Activated naive CD4-positive, alpha-beta T cell treated with anti-CD3 and anti-CD28 coated beads, Interleukin-2, amount 10 ng/mL, durations not matched to agents 7 days and 5 days (primary cell): ENCODE results near the gene KBTBD8.

ENCODE experiments used
- CTCF ChIA-PET: fragments of 350-600 bp; sonication (Branson Sonifier 250); formaldehyde crosslinking; loops from one replicate; lab custom pipeline; 2021; ENCODE audit warnings: antibody characterized with exemption; lab: Charles Lee
- DNase-seq: peaks from one replicate; pipeline ENCODE4 v3.0.0-alpha.2; 2020
- H3K27ac Mint-ChIP-seq: one replicate; pipeline ENCODE4 v1.8.0; 2021; ENCODE audit warnings: mild to moderate bottlenecking, moderate library complexity, mixed read lengths
- H3K27me3 Mint-ChIP-seq: one replicate; pipeline ENCODE4 v1.8.0; 2021; ENCODE audit warnings: mild to moderate bottlenecking, mixed read lengths
- H3K36me3 Mint-ChIP-seq: one replicate; pipeline ENCODE4 v1.8.0; 2021; ENCODE audit warnings: mixed read lengths
- H3K4me1 Mint-ChIP-seq: one replicate; pipeline ENCODE4 v1.8.0; 2021; ENCODE audit warnings: mixed read lengths
- H3K4me3 Mint-ChIP-seq: one replicate; pipeline ENCODE4 v1.8.0; 2021; ENCODE audit warnings: mild to moderate bottlenecking, moderate library complexity, mixed read lengths
- H3K9me3 Mint-ChIP-seq: one replicate; pipeline ENCODE4 v1.8.0; 2021; ENCODE audit warnings: mixed read lengths

KBTBD8 gene

DNA sequence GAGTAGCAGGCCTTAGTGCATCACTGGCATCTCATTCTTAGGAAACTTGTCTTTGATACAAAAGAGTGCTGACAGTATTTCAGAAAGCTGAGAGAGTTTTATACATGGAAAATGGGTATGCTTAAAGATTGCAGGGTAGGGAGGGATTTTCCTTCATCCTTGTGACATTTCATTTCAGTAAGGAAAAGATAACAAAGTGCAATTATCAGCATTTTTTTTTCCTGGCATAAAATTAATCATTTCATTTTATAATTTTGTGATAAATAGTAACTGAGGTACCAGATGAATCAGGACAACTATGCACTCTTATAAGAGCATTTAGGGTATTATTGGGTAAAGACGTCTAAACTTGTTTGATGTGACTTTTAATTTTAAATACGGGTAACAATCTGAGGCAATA lies 10.3 kb downstream of the KBTBD8 start:
- Mint-ChIP-seq H3K27me3 (no peaks in the 10 kb centered on the region), H3K4me3 (no peak overlapping the region), H3K4me1 (peaks cover 11% of the 10 kb centered on the region), H3K27ac (no peak overlapping the region), H3K9me3 (no peaks in the 10 kb centered on the region), H3K36me3 (peaks cover 42% of the 10 kb centered on the region)
- no peak for DNase-seq
- CTCF ChIA-PET: interaction anchor here (2.6 kb wide), 1 partner anchor 36 kb away, joined by 8 read pairs; no protein-coding TSS in a partner anchor

DNA sequence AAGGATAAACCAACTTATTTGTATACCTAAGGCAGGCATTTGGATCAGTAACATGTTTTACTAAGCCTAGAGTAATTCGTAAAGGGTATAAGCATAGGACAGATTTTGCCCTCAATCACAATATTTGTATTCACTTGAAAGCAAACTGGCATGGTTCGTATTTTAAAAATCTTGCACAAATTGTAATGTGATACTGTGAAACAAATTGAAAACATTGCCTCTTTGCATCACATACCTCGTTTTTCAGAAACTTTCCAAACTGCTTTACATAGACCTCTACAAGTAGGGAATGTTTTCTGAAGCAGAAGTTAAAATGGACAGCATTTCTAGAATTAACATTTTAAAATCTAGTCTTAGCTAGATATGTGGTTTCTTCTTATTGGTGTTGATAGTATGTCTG lies 11.6 kb downstream of the KBTBD8 start:
- H3K27me3 Mint-ChIP-seq: no peaks in the 10 kb centered on the region
- CTCF ChIA-PET: no interaction called here

DNA sequence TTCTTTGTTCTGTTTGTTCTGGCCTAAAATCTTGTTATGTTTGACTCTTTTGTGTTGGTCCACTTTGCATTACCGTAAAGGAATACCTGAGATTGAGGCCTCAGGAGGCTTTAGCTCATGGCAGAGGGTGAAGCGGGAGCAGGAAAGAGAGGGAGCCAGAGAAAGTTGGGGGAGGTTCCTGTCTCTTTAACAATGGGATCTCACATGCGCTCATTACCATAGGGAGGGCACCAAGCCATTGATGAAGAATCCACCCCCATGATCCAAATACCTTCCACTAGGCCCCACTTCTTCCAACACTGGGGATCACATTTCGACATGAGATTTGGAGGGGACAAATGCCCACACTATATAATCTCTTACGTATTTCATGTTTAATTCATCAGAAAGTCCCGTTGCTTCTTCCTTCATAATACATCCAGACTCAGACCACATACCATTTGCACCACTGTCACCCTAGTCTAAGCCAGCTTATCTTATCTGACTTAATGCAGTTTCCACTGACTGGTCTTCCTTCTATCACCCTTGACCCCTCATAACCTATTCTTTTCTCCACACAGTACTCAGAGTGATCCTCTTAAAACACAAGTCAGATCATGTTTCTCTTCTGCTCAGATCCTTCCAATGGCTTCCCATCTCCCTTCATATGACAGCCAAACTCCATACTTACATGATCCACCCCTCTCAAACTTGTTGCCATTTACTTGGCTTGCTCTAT lies 13.5 kb downstream of the KBTBD8 start:
- H3K27me3 Mint-ChIP-seq: no peaks in the 10 kb centered on the region
- no peaks in the 10 kb centered on the region for H3K9me3 Mint-ChIP-seq
- H3K4me1 Mint-ChIP-seq: peaks cover 5% of the 10 kb centered on the region
- DNase-seq: no peak
- peaks cover 25% of the 10 kb centered on the region for H3K36me3 Mint-ChIP-seq
- H3K4me3 Mint-ChIP-seq: no peak overlapping the region
- CTCF ChIA-PET: interaction anchor here (0.8 kb wide), 1 partner anchor 74 kb away, joined by 4 read pairs; no protein-coding TSS in a partner anchor
- no peak overlapping the region for H3K27ac Mint-ChIP-seq

More for the DNA sequence above, 11.6 kb downstream of the KBTBD8 start:
- no peak for DNase-seq
- peaks cover 35% of the 10 kb centered on the region for H3K36me3 Mint-ChIP-seq
- H3K4me3 Mint-ChIP-seq: no peak overlapping the region
- no peaks in the 10 kb centered on the region for H3K9me3 Mint-ChIP-seq
- no peak overlapping the region for H3K27ac Mint-ChIP-seq
- H3K4me1 Mint-ChIP-seq: peaks cover 5% of the 10 kb centered on the region

DNA sequence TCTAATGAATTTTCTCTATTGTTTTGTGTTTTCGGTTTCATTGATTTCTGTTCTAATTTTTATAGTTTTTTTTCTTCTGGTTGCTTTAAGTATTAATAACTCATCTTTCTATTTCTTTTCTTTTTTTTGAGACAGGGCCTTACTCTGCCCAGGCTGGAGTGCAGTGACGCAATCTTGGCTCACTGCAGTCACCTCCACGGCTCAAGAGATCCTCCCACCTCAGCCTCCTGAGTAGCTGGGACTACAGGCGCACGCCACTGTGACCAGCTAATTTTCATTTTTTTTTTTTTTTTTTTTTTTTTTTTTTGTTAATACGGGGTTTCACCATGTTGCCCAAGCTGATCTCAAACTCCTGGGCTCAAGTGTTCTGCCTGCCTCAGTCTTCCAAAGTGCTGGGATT lies 14.5 kb downstream of the KBTBD8 start:
- peaks cover 10% of the 10 kb centered on the region for H3K4me1 Mint-ChIP-seq
- H3K36me3 Mint-ChIP-seq: peaks cover 22% of the 10 kb centered on the region
- CTCF ChIA-PET: no interaction called here
- no peaks in the 10 kb centered on the region for H3K9me3 Mint-ChIP-seq
- no peak for DNase-seq
- no peaks in the 10 kb centered on the region for H3K27me3 Mint-ChIP-seq
- H3K27ac Mint-ChIP-seq: no peak overlapping the region
- no peak overlapping the region for H3K4me3 Mint-ChIP-seq

DNA sequence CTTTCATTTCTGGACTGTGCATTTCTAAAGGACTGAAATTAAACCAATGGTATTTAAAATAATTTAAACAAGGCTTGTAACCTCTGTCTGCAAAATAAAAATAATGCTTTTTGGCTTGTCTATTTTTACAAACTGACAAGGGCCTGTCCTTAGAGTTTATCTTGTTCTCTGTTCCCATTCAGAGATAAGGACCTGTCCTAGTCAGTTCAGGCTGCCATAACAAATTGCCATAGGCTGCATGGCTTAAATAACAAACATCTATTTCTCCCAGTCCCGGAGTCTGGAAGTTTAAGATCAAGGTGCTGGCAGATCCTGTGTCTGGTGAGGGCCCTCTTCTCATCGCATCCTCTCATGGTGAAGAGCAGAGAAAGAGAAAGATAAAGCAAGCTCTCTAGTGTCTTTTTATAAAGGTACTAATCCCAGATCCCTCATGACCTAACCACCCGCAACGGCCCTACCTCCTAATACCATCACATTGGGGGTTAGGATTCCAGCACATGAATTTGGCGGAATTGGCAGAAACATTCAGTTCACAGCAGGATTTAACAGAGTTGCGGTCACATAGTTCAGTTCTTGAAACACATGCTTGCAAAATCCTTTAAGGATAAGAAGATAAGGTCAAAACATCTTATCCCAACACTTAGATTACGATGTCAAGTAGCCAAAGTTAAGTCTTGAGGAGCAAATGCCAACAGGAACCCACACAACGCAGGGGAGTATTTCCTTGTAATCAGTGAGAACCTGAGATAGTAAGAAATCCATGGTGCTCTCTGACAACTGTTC lies 17.8 kb downstream of the KBTBD8 start:
- Mint-ChIP-seq H3K27ac (no peak overlapping the region), H3K36me3 (peaks cover 9% of the 10 kb centered on the region), H3K4me1 (peaks cover 16% of the 10 kb centered on the region), H3K4me3 (no peak overlapping the region), H3K27me3 (peaks cover 5% of the 10 kb centered on the region), H3K9me3 (no peaks in the 10 kb centered on the region)
- no peak for DNase-seq
- CTCF ChIA-PET: interaction anchor here (0.9 kb wide), 1 partner anchor 44 kb away, joined by 4 read pairs; no protein-coding TSS in a partner anchor

DNA sequence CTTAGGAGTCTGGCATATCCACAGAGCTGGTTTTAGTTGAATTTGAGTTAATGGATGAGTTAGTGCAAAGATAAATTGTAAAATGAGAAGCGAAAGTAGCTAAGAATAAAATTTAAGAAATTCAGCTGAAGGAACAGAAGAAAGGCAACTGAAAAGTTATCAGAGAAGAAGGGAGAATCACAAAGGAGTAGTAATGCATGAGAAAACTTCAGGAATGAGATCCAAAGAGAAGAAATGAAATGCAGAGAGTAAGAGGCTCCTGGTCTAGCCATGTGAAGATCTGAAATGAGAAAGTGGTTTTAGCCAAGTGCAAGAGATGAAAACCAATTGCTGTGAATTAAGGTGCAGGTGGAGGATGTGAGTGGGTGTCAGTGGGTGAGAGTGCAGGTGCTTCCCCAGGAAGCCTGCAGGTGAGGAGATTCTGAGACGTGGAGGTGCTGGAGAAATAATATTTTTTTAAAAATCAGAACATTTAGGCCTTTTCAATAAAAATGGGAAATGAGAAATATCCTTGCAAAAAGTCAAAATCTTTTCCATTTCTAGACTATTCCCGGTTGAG lies 18.5 kb downstream of the KBTBD8 start:
- Mint-ChIP-seq H3K4me1 (peaks cover 16% of the 10 kb centered on the region), H3K9me3 (no peaks in the 10 kb centered on the region), H3K27ac (no peak overlapping the region), H3K4me3 (no peak overlapping the region), H3K27me3 (peaks cover 5% of the 10 kb centered on the region), H3K36me3 (peaks cover 9% of the 10 kb centered on the region)
- no peak for DNase-seq
- CTCF ChIA-PET: interaction anchor here (0.9 kb wide), 1 partner anchor 45 kb away, joined by 4 read pairs; no protein-coding TSS in a partner anchor

DNA sequence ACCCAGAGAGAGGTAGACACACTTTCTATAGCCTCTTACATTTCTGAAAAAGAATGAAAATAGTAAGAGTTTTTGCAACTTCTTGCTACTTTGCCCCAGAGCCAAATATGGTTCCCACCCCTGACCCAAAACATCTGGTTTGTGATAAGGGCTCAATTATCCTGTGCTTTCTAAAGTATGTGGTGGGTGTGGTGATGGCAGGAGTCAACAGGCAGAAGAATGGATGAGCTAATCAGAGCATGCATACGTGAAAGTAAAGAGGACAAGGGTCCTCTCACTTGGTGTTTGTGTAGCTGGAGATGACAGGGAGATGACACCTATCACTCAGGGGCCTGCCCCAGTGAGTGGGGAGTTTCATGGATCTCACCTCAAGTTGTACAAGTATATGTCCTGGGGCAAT lies 19.1 kb downstream of the KBTBD8 start:
- Mint-ChIP-seq H3K36me3 (peaks cover 3% of the 10 kb centered on the region), H3K9me3 (no peaks in the 10 kb centered on the region), H3K27me3 (peaks cover 5% of the 10 kb centered on the region), H3K4me3 (no peak overlapping the region), H3K4me1 (peaks cover 16% of the 10 kb centered on the region), H3K27ac (no peak overlapping the region)
- no peak for DNase-seq
- CTCF ChIA-PET: interaction anchor here (1.5 kb wide), 1 partner anchor 45 kb away, joined by 3 read pairs; no protein-coding TSS in a partner anchor

DNA sequence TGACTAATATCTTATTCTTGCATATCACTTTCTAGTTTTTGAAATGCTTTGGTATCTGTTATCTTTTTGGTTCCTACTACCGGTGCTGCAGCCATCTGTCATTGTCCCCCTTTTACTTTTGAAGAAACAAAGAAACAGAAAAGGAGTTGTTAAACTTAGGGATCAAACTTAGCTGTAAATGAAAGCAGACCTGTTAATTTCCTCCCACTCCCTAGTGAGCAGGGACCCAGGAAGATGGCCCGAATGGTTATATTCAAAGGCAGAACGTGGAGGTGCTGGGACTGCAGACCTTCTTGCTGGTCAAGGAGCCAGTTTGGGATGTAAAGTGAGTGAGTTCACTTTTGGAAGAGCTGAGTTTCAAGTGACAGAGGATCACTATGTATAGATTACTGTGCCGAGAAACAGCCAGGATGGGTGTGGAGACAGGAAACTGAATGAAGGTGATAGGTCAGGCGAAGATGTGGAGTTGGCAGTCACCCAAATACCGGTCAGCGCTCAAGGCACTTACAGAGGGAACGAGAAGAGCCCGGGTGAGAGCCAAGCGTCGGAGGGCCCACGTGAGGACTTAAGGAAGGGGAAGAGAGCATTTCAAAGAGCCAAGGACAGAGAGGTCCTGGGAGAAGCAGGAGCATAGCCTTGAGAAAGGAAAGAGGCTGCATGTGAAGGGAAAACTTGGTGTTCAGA lies 20.1 kb downstream of the KBTBD8 start:
- Mint-ChIP-seq H3K9me3 (no peaks in the 10 kb centered on the region), H3K4me1 (peaks cover 16% of the 10 kb centered on the region), H3K27ac (no peak overlapping the region), H3K36me3 (no peaks in the 10 kb centered on the region), H3K4me3 (peak overlapping the region; percentile 11), H3K27me3 (peaks cover 5% of the 10 kb centered on the region)
- peak; percentile 24 for DNase-seq
- CTCF ChIA-PET: interaction anchor here (1.5 kb wide), 1 partner anchor 46 kb away, joined by 3 read pairs; no protein-coding TSS in a partner anchor

DNA sequence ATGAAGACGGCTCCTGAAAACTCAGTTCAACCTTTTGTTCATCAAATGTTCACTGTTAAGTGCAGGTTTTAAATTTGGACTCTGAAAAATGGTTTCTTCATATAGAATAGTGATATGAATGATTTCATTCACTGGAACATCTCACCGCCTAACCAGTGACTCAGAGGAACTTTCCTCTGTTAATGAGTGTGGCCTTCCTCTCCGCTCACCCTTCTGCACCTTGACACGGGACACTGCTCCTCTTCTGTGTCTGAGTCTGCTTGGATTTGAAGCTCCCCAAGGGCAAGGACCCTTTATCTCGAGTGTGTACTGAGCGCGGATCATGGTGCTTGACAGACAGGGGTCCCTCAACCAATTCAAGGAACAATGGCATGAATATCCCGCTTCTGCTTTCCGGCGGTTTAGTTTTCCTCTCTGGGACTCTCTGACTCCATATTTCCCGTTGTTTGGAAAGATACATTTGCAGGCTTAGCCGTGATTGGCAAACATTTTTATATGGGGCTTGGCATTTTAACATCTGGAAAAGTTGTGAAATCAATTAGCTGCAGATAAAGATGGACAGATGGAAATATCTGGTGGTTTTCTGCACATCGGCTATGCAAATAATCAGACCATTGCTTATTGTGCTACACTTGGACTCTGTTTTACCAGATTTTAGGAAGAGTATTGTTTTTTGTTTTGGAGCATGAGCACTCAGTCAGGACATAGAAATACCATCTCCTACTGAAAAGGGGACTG lies 20.9 kb downstream of the KBTBD8 start:
- Mint-ChIP-seq H3K27ac (no peak overlapping the region), H3K9me3 (no peaks in the 10 kb centered on the region), H3K27me3 (peaks cover 5% of the 10 kb centered on the region), H3K36me3 (no peaks in the 10 kb centered on the region), H3K4me3 (no peak overlapping the region), H3K4me1 (peaks cover 16% of the 10 kb centered on the region)
- no peak for DNase-seq
- CTCF ChIA-PET: interaction anchor here (1.5 kb wide), 1 partner anchor 47 kb away, joined by 3 read pairs; no protein-coding TSS in a partner anchor

DNA sequence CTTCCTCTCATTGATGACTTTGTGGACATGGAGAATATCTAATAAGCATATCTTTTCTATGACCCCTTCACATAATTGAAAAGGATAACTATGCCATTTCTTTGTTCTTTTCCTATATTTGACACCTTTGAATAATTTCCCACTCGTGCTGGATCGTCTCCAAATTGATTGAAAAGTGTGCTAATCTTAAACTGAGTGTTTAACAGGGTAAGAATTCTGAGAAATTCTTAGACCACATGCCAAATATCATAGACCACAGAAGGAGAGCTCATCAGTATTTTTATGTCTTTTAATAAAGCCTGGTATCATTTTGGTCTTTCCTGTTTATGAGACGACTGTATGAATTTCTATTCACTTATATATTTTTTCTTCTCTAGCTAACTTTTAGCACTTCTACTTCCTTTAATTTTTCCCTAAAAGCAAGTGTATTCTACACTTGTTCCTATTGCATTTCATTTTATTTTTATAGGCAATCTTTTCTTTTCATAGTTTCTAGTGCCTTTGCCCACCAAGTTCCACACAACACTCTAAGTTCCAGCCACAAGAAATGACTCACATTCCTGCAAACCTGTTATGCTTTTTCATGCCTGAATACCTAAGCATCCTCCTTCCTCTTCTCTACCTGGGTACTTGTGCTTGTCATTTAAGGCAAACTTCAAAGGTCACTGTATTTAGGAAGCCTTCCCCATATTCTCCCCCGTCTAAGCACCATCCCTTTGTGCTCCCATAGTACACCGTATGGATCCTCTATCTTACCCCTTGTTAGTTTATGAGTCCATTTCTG lies 30.1 kb downstream of the KBTBD8 start:
- CTCF ChIA-PET: interaction anchor here (1.4 kb wide), 1 partner anchor 56 kb away, joined by 3 read pairs; no protein-coding TSS in a partner anchor
- no peak for DNase-seq
- no peaks in the 10 kb centered on the region for H3K4me1 Mint-ChIP-seq
- H3K9me3 Mint-ChIP-seq: no peaks in the 10 kb centered on the region
- H3K27me3 Mint-ChIP-seq: no peaks in the 10 kb centered on the region
- H3K27ac Mint-ChIP-seq: no peak overlapping the region
- H3K36me3 Mint-ChIP-seq: no peaks in the 10 kb centered on the region
- no peak overlapping the region for H3K4me3 Mint-ChIP-seq

DNA sequence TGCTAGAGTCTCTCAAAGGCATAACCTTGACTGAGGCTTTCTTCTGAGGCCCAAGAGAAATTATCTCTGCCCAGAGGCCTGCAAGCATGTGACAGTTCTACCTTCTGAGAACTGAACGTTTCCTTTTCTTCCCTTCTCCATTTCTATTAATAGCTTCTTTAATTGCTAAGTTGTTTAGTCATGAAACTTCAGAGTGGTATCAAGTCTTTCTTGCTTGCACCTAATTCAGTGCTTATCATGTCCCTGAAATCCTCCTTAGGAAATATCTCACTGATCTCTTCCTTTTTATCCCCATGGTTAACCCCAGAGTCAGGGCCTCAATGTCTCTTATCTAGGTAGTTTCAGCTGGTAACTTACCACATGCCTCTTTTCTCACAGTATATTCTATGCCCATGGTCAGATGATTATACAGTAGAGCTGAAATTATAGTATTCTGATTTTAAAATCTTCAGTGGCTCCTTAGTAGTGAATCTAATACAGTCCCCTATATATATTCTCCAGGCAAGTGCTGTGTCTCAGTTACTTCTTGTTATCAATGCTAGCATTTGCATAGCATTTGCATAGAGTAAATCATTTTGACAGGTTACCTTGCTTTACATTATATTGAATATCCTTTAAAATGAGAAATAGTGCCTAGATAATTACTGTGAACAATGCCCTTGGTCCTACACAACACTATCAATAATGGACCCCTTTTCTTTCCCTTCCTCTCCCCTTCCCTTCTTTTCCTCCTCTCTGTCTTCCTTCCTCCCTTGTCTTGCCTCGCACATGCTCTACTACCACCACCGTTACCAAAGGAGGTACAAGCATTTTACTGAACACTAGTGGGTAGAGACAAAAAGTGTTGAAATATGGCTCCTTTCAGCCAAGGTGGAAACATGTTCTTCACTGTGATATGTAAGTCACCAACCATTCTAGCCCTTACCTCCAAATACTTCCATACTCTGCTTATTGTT lies 33.0 kb downstream of the KBTBD8 start:
- no peaks in the 10 kb centered on the region for H3K9me3 Mint-ChIP-seq
- no peak overlapping the region for H3K27ac Mint-ChIP-seq
- no peak overlapping the region for H3K4me3 Mint-ChIP-seq
- H3K36me3 Mint-ChIP-seq: no peaks in the 10 kb centered on the region
- H3K27me3 Mint-ChIP-seq: no peaks in the 10 kb centered on the region
- DNase-seq: no peak
- H3K4me1 Mint-ChIP-seq: no peaks in the 10 kb centered on the region
- CTCF ChIA-PET: no interaction called here

DNA sequence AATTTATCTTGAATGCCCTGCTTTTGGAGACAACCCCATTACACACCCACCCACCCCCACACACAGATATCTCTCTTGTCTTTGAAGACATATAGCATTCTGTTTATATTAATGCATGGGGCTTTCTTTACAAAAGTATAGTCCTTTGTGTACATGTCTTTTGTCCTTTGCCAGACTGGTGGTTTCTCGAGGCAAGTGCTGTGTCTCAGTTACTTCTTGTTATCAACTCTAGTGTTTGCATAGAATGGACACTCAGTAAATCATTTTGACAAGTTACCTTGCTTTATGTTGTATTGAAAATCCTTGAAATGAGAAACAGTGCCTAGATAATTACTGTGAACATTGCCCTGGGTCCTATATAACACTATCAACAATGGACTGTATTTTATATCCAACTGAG lies 33.9 kb downstream of the KBTBD8 start:
- Mint-ChIP-seq H3K36me3 (no peaks in the 10 kb centered on the region), H3K27me3 (no peaks in the 10 kb centered on the region), H3K9me3 (no peaks in the 10 kb centered on the region), H3K27ac (no peak overlapping the region), H3K4me3 (no peak overlapping the region), H3K4me1 (no peaks in the 10 kb centered on the region)
- CTCF ChIA-PET: no interaction called here
- DNase-seq: no peak
